Measurements from ENCODE around the gene ENOSF1.

The ENOSF1 gene

DNA sequence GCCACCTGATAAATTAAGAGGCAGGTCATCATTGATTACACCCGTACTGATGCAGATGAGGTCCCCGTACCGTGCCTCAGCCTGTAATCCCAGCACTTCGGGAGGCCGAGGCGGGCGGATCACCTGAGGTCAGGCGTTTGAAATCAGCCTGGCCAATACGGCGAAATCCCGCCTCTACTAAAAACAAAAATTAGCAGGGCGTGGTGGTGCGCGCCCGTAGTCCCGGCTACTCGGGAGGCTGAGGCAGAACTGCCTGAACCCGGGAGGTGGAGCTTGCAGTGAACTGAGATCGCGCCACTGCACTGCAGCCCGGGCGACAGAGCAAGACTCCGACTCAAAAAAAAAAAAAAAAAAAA is 683 bp upstream of the ENOSF1 start:
- Histone ChIP-seq H3K4me3 (ENCODE audit: low read length, poor library complexity, severe bottlenecking) (no peak overlapping the region), H3F3A (ENCODE audit: low read depth) (no peaks in the 10 kb centered on the region; the same call in 1 of the 2 replicates), H3K9me3 (ENCODE audit: insufficient read depth, low read depth, low read length) (0 out of 2 replicates have a peak, but pooled peaks cover 2% of the 10 kb centered on the region), H4K20me1 (ENCODE audit: insufficient read depth, low read length, poor library complexity, severe bottlenecking) (no peaks in the 10 kb centered on the region), H3K27me3 (ENCODE audit: insufficient read depth, low read length, poor library complexity, severe bottlenecking) (no peaks in the 10 kb centered on the region), H3K4me2 (ENCODE audit: low read depth, low read length, poor library complexity, severe bottlenecking) (no peak overlapping the region), H3K79me2 (ENCODE audit: insufficient read depth, low read length) (peaks cover 11% of the 10 kb centered on the region; the same call in 1 of the 2 replicates), H3K36me3 (ENCODE audit: insufficient read depth, low read length) (no peaks in the 10 kb centered on the region), H2AFZ (ENCODE audit: low read length) (no peak overlapping the region), H3K9me2 (replicated peaks; ENCODE audit: low read depth, low read length) (no peaks in the 10 kb centered on the region), H3K4me1 (ENCODE audit: insufficient read depth, low read length, poor library complexity, severe bottlenecking) (no peaks in the 10 kb centered on the region), H3K9ac (ENCODE audit: low read depth, low read length, poor library complexity, severe bottlenecking) (no peak overlapping the region)
- TF ChIP-seq, protein P1, sequence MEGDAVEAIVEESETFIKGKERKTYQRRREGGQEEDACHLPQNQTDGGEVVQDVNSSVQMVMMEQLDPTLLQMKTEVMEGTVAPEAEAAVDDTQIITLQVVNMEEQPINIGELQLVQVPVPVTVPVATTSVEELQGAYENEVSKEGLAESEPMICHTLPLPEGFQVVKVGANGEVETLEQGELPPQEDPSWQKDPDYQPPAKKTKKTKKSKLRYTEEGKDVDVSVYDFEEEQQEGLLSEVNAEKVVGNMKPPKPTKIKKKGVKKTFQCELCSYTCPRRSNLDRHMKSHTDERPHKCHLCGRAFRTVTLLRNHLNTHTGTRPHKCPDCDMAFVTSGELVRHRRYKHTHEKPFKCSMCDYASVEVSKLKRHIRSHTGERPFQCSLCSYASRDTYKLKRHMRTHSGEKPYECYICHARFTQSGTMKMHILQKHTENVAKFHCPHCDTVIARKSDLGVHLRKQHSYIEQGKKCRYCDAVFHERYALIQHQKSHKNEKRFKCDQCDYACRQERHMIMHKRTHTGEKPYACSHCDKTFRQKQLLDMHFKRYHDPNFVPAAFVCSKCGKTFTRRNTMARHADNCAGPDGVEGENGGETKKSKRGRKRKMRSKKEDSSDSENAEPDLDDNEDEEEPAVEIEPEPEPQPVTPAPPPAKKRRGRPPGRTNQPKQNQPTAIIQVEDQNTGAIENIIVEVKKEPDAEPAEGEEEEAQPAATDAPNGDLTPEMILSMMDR (conservative IDR thresholded peaks at IDR 0.05; ENCODE audit: low read length), result no peak
- no peak for TF ChIP-seq EZH2phosphoT487 (IDR thresholded peaks at IDR 0.05; ENCODE audit: borderline replicate concordance)

DNA sequence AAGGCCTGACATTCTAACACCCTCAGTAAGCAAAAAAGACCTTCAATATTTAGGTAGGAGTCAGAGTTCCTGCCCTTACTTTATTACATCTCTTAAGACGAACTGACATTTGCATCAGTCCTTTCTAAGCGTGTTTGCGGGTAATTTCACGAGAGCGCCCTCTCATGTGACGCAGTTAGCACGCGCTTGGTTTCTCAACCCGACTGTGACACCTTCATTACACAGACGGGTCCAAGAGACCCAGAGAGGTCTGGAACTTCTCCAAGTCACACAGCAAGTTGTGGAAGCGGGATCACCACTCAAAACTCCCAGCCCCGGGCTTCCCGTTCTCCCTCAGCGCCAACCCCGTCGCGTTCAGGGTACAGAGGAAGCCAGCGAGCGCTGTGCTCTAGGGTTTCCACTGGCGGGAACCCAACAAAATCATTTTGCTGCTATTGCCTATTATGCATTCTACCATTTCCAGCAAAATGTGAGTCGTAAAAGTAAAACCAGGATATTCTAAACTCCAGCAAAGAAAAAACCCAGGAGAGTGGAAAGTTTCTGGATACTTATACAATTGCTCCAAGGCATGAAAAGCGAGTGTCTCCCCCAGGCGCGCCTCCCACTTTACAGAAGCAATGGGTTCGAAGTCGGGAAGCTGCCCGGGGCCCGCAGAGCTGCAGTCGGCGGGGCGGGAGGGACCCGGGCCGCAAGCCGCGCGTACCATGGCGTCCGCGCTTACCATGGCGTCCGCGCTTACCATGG is 601 bp downstream of the ENOSF1 start:
- Histone ChIP-seq H3K79me2 (ENCODE audit: insufficient read depth, low read length) (peaks cover 11% of the 10 kb centered on the region; the same call in 1 of the 2 replicates), H3F3A (ENCODE audit: low read depth) (no peaks in the 10 kb centered on the region; the same call in 1 of the 2 replicates), H4K20me1 (ENCODE audit: insufficient read depth, low read length, poor library complexity, severe bottlenecking) (no peaks in the 10 kb centered on the region), H3K27me3 (ENCODE audit: insufficient read depth, low read length, poor library complexity, severe bottlenecking) (no peaks in the 10 kb centered on the region), H3K4me1 (ENCODE audit: insufficient read depth, low read length, poor library complexity, severe bottlenecking) (no peaks in the 10 kb centered on the region), H3K4me2 (ENCODE audit: low read depth, low read length, poor library complexity, severe bottlenecking) (peak overlapping the region; percentile 70), H3K4me3 (ENCODE audit: low read length, poor library complexity, severe bottlenecking) (peak overlapping the region; percentile 80), H3K36me3 (ENCODE audit: insufficient read depth, low read length) (no peaks in the 10 kb centered on the region), H2AFZ (ENCODE audit: low read length) (peak overlapping the region; percentile 74), H3K9me3 (ENCODE audit: insufficient read depth, low read depth, low read length) (0 out of 2 replicates have a peak, but pooled peaks cover 2% of the 10 kb centered on the region), H3K9ac (ENCODE audit: low read depth, low read length, poor library complexity, severe bottlenecking) (peak overlapping the region; percentile 81), H3K9me2 (replicated peaks; ENCODE audit: low read depth, low read length) (no peaks in the 10 kb centered on the region)
- no peak for TF ChIP-seq EZH2phosphoT487 (IDR thresholded peaks at IDR 0.05; ENCODE audit: borderline replicate concordance)
- TF ChIP-seq, protein P1 (conservative IDR thresholded peaks at IDR 0.05; ENCODE audit: low read length), result peak; percentile 28

DNA sequence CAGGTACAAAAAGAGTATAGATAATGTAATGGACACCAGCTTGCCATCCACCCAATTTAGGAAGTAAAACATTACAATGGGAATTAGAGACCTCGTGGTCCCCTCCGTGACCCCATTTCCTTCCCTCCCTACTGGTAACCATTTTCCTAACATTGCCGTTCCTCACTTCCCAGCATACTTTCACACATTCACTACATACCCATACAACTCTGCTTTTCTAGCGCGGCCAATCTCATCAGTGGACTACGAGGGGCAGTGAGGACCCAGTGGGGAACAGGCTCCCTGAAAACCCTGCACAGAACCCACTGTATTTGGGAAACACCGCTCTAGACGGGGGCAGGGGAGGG is 1.1 kb downstream of the ENOSF1 start:
- peak overlapping the region; percentile 74 for H2AFZ ChIP-seq (ENCODE audit: low read length)

More for the DNA sequence above, 1.1 kb downstream of the ENOSF1 start:
- no peaks in the 10 kb centered on the region for H3K4me1 ChIP-seq (ENCODE audit: insufficient read depth, low read length, poor library complexity, severe bottlenecking)
- H3K4me2 ChIP-seq (ENCODE audit: low read depth, low read length, poor library complexity, severe bottlenecking), result peak overlapping the region; percentile 70
- no peaks in the 10 kb centered on the region for H3K36me3 ChIP-seq (ENCODE audit: insufficient read depth, low read length)
- 0 out of 2 replicates have a peak, but pooled peaks cover 2% of the 10 kb centered on the region for H3K9me3 ChIP-seq (ENCODE audit: insufficient read depth, low read depth, low read length)
- H4K20me1 ChIP-seq (ENCODE audit: insufficient read depth, low read length, poor library complexity, severe bottlenecking), result no peaks in the 10 kb centered on the region
- TF ChIP-seq EZH2phosphoT487 (IDR thresholded peaks at IDR 0.05; ENCODE audit: borderline replicate concordance), result no peak
- TF ChIP-seq, protein P1 (conservative IDR thresholded peaks at IDR 0.05; ENCODE audit: low read length), result no peak
- no peaks in the 10 kb centered on the region; the same call in 1 of the 2 replicates for H3F3A ChIP-seq (ENCODE audit: low read depth)
- peak overlapping the region; percentile 80 for H3K4me3 ChIP-seq (ENCODE audit: low read length, poor library complexity, severe bottlenecking)
- H3K9me2 ChIP-seq (replicated peaks; ENCODE audit: low read depth, low read length), result no peaks in the 10 kb centered on the region
- H3K9ac ChIP-seq (ENCODE audit: low read depth, low read length, poor library complexity, severe bottlenecking), result peak overlapping the region; percentile 81
- H3K27me3 ChIP-seq (ENCODE audit: insufficient read depth, low read length, poor library complexity, severe bottlenecking), result no peaks in the 10 kb centered on the region
- peaks cover 11% of the 10 kb centered on the region; the same call in 1 of the 2 replicates for H3K79me2 ChIP-seq (ENCODE audit: insufficient read depth, low read length)
